HCT116 (cell line): ENCODE data around the gene SPPL2B. TPM values are rescaled to one million over a fixed set of nuclear protein-coding genes. Genes with fewer than 3 reads are reported as not detected.

Experiments
- ATAC-seq: fragments of 200-7000 bp; cut with Tn5 transposase; 2 replicates; pipeline ENCODE4 v1.9.1; 2020; ENCODE audit warnings: mild to moderate bottlenecking, moderate library complexity
- BruUV-seq: library from RNA; stranded (reverse); fragments of 400-500 nt; replicated peaks from 2 replicates; lab custom pipeline; 2021; lab: Mats Ljungman, UMichigan
- CTCF ChIA-PET: fragments of 300-600 bp; sonication (Branson Sonifier 250); formaldehyde crosslinking; loops from one replicate; lab custom pipeline; 2021; ENCODE audit warnings: antibody characterized with exemption; lab: Charles Lee
- POLR2A ChIA-PET: fragments of 300-600, 350-600 bp; sonication (Branson Sonifier 250); formaldehyde crosslinking; loops from one replicate; lab custom pipeline; 2021; ENCODE audit warnings: antibody characterized with exemption; lab: Charles Lee
- RAD21 ChIA-PET, 2 experiments: fragments of 300-600 bp; sonication (Branson Sonifier 250); formaldehyde crosslinking; loops; one replicate each; lab custom pipeline; 2023; ENCODE audit warnings: low total read pairs in 2 of 2; ENCODE audit not compliant: uncharacterized antibody in 2 of 2, unreplicated experiment in 2 of 2, low non-redundant PET in 1 of 2; lab: Charles Lee
- DNase-seq: peaks from one replicate; pipeline ENCODE4 v3.0.0-alpha.2; 2010; ENCODE audit warnings: low read depth, low spot score
- H2AFZ ChIP-seq: fragments of 200-600 bp; shearing (Covaris generic), sonication (generic); 2 replicates; pipeline ENCODE4 v1.6.1; 2017; ENCODE audit warnings: low read depth, mixed run types, mixed read lengths, antibody characterized with exemption, low read length; ENCODE audit not compliant: poor library complexity, severe bottlenecking
- H3K27ac ChIP-seq: 2 replicates; pipeline ENCODE4 v1.5.1; 2012; ENCODE audit warnings: low read depth, low read length
- H3K27me3 ChIP-seq: fragments of 200-600 bp; sonication (generic); 2 replicates; pipeline ENCODE4 v1.6.1; 2016; ENCODE audit warnings: mixed run types, low read length, mixed read lengths; ENCODE audit not compliant: insufficient read depth
- H3K36me3 ChIP-seq, 2 experiments: fragments of 200-500 bp in 1 of 2; fragments of 200-600 bp in 1 of 2; sonication (Bioruptor generic) in 1 of 2; sonication (generic) in 1 of 2; 2 replicates each; pipeline versions ENCODE4 v1.5.1 to v1.6.1; 2014 to 2016; ENCODE audit warnings: low read length in 2 of 2, inconsistent platforms in 1 of 2, mixed read lengths in 1 of 2, mixed run types in 1 of 2; ENCODE audit not compliant: insufficient read depth in 2 of 2, control insufficient read depth in 1 of 2
- H3K4me1 ChIP-seq, 2 experiments: fragments of 200-600 bp in 1 of 2; sonication (generic) in 1 of 2; 2 replicates each; pipeline versions ENCODE4 v1.5.1 to v1.6.1; 2012 to 2017; ENCODE audit warnings: low read length in 2 of 2, inconsistent platforms in 1 of 2, mild to moderate bottlenecking in 1 of 2, mixed read lengths in 1 of 2, mixed run types in 1 of 2, moderate library complexity in 1 of 2; ENCODE audit not compliant: insufficient read depth in 2 of 2, control insufficient read depth in 1 of 2
- H3K4me2 ChIP-seq: fragments of 200-600 bp; sonication (generic); 2 replicates; pipeline ENCODE4 v1.6.1; 2017; ENCODE audit warnings: mixed run types, low read length, mixed read lengths
- H3K4me3 ChIP-seq, 2 experiments: fragments of 200-600 bp in 1 of 2; sonication (generic) in 1 of 2; replicated peaks in 1 of 2; 2 replicates each; pipeline ENCODE4 v1.5.1; 2011 to 2016; ENCODE audit warnings: low read length in 2 of 2, control low read depth in 1 of 2, low read depth in 1 of 2, mild to moderate bottlenecking in 1 of 2, mixed read lengths in 1 of 2, mixed run types in 1 of 2
- H3K79me2 ChIP-seq: fragments of 200-600 bp; sonication (generic); 2 replicates; pipeline ENCODE4 v1.6.1; 2017; ENCODE audit warnings: mild to moderate bottlenecking, mixed run types, low read length, moderate library complexity, mixed read lengths; ENCODE audit not compliant: insufficient read depth
- H3K9ac ChIP-seq: fragments of 200-600 bp; sonication (generic); 2 replicates; pipeline ENCODE4 v1.6.1; 2016; ENCODE audit warnings: low read length, mixed read lengths
- H3K9me2 ChIP-seq: fragments of 200-600 bp; sonication (generic), shearing (Covaris generic); 2 replicates; pipeline ENCODE4 v1.6.1; 2017; ENCODE audit warnings: mixed run types, mild to moderate bottlenecking, moderate library complexity; ENCODE audit not compliant: insufficient read depth
- H3K9me3 ChIP-seq, 2 experiments: fragments of 200-500 bp in 1 of 2; fragments of 200-600 bp in 1 of 2; sonication (Bioruptor generic) in 1 of 2; sonication (generic) in 1 of 2; 2 replicates each; pipeline ENCODE4 v1.6.1; 2014 to 2017; ENCODE audit warnings: low read length in 2 of 2, mixed read lengths in 2 of 2, inconsistent platforms in 1 of 2, low read depth in 1 of 2, mild to moderate bottlenecking in 1 of 2, mixed run types in 1 of 2, moderate library complexity in 1 of 2; ENCODE audit not compliant: control insufficient read depth in 1 of 2, insufficient read depth in 1 of 2
- H4K20me1 ChIP-seq: fragments of 200-600 bp; sonication (generic), shearing (Covaris generic); 2 replicates; pipeline ENCODE4 v1.6.1; 2017; ENCODE audit warnings: mixed run types, mild to moderate bottlenecking, moderate library complexity; ENCODE audit not compliant: insufficient read depth
- EZH2phosphoT487 ChIP-seq: fragments of 200-600 bp; IDR thresholded peaks from 2 replicates; pipeline ENCODE4 v1.6.1; 2018; ENCODE audit warnings: antibody characterized with exemption, borderline replicate concordance
- JUND ChIP-seq: IDR thresholded peaks from 2 replicates; pipeline ENCODE4 v1.6.1; 2012
- MAX ChIP-seq: IDR thresholded peaks from 2 replicates; pipeline ENCODE4 v1.6.1; 2012
- POLR2A ChIP-seq: IDR thresholded peaks from 2 replicates; pipeline ENCODE4 v1.7.0; 2011; ENCODE audit warnings: borderline replicate concordance; ENCODE audit not compliant: insufficient read depth, insufficient read length; ENCODE audit errors: extremely low read depth
- POLR2AphosphoS5 ChIP-seq: IDR thresholded peaks from 2 replicates; pipeline ENCODE4 v1.6.1; 2011; ENCODE audit warnings: mild to moderate bottlenecking, low read depth, low read length, moderate library complexity
- RAD21 ChIP-seq: IDR thresholded peaks from 2 replicates; pipeline ENCODE4 v1.6.1; 2012; ENCODE audit warnings: low read depth, mild to moderate bottlenecking
- REST ChIP-seq: IDR thresholded peaks from 2 replicates; pipeline ENCODE4 v1.6.1; 2012; ENCODE audit warnings: low read depth
- SIN3A ChIP-seq: IDR thresholded peaks from 2 replicates; pipeline ENCODE4 v1.6.1; 2012; ENCODE audit warnings: low read depth
- SRF ChIP-seq: IDR thresholded peaks from 2 replicates; pipeline ENCODE4 v1.6.1; 2012; ENCODE audit warnings: low read depth
- ZNF274 ChIP-seq: fragments of 200-500 bp; sonication (Bioruptor generic); IDR thresholded peaks from 2 replicates; pipeline ENCODE4 v1.6.1; 2014; ENCODE audit warnings: mild to moderate bottlenecking, low read depth, low read length, inconsistent platforms
- intact Hi-C: fragments of 100-400 bp; cut with micrococcal nuclease; formaldehyde crosslinking; loops from 2 replicates; pipeline ENCODE4 v1.10.0; 2022
- total RNA-seq: library from RNA; stranded (reverse); gene quantifications from one replicate; pipeline ENCODE4 v1.2.1, GENCODE V29; 2021; ENCODE audit not compliant: unreplicated experiment
- TF ChIP-seq, protein P1 (sequence below): IDR thresholded peaks from 2 replicates; pipeline ENCODE4 v1.6.1; 2012

Gene SPPL2B
- total RNA-seq, 1 experiment from 2014 or later = 83.1 TPM

GRCh38 chr19:2325281-2326046 lies 3.0 kb upstream of the SPPL2B start (continued):
- no peak for TF ChIP-seq POLR2A
- TF ChIP-seq REST = no peak
- TF ChIP-seq ZNF274 = no peak

DNA sequence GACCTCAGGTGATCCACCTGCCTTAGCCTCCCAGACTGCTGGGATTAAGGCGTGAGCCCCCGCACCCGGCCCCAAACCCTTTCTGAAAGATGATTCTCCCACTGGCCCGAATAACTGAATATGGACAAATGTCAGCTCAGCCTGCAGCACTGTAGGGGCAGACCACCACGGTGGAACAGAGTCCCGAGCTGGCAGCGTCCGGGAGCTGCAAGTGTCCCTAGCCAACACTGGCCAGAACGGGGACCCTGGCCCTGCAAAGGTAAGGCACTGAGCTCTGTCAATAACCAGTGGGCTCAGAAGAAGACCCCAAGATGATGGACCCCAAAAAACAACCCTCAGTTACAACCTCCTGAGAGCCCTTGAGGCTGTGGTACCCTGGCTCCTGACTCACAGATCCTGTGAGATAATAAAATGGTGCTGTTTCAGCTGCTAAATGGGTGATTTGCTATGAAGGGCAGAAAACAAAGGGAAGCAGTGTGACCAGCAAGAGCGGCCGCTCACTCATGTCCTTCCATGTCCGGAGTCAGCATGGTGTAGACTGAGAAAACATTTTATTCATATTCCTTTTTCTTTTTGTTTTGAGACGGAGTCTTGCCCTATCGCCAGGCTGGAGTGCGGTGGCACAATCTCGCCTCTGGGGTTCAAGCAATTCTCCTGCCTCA lies 1.7 kb upstream of the SPPL2B start:
- TF ChIP-seq SRF = no peak
- no peak for TF ChIP-seq JUND
- no peak for TF ChIP-seq RAD21
- TF ChIP-seq EZH2phosphoT487 = no peak
- TF ChIP-seq, protein P1, sequence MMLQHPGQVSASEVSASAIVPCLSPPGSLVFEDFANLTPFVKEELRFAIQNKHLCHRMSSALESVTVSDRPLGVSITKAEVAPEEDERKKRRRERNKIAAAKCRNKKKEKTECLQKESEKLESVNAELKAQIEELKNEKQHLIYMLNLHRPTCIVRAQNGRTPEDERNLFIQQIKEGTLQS = no peak
- TF ChIP-seq SIN3A = no peak
- no peak for TF ChIP-seq MAX
- no peak for TF ChIP-seq POLR2AphosphoS5
- no peak for TF ChIP-seq REST
- ChIA-PET CTCF (interaction anchor here (0.5 to 0.6 kb wide), 2 partner anchors 309 to 383 kb away, joined by 3 read pairs; no protein-coding TSS in a partner anchor), RAD21 (no interaction called here), POLR2A (interaction anchor here (1.3 kb wide), 1 partner anchor 59 kb away, joined by 4 read pairs; no protein-coding TSS in a partner anchor)
- H3K36me3 ChIP-seq = peaks cover 5 to 6% of the 10 kb centered on the region in 2 experiments; a peak in 2 of 4 replicates
- no peak for ATAC-seq
- H3K9ac ChIP-seq = peak overlapping the region; percentile 96; the same call in 1 of the 2 replicates
- no TSS peak for BruUV-seq
- peaks cover 19 to 28% of the 10 kb centered on the region in 2 experiments for H3K4me1 ChIP-seq
- no peaks in the 10 kb centered on the region for H3K27me3 ChIP-seq
- intact Hi-C loops = loop anchor here (5.0 kb wide), 1 partner anchor 65 kb away; no protein-coding TSS in a partner anchor
- no peaks in the 10 kb centered on the region for H3K9me3 ChIP-seq
- H3K79me2 ChIP-seq = peaks cover 67% of the 10 kb centered on the region
- H4K20me1 ChIP-seq = no peaks in the 10 kb centered on the region
- peak overlapping the region; percentile 98 for H3K27ac ChIP-seq
- H2AFZ ChIP-seq = no peak overlapping the region
- peak overlapping the region; percentile 87 for H3K4me2 ChIP-seq
- peak overlapping the region; percentile 96 for H3K4me3 ChIP-seq
- H3K9me2 ChIP-seq = no peaks in the 10 kb centered on the region
- no peak for DNase-seq
